RKO (cell line): ENCODE data around the gene CYP2R1.
"Not testable (repeated sequence)": the region's sequence is repeated elsewhere in the genome, so short reads cannot be mapped to it uniquely, and the experiment has no call there.

ENCODE experiments used
- DNase-seq: peaks from one replicate; pipeline ENCODE4 v3.0.0-alpha.2; 2016; ENCODE audit warnings: low spot score

The CYP2R1 gene

GRCh38 chr11:14891143-14892035 lies 642 bp downstream of the CYP2R1 start:
- DNase-seq, result peak; percentile 93

- no peak for DNase-seq
Measured at GRCh38 chr11:14886513-14886912, 5.5 kb downstream of the CYP2R1 start.

GRCh38 chr11:14884667-14885273 lies 7.3 kb downstream of the CYP2R1 start:
- no peak for DNase-seq

GRCh38 chr11:14883683-14884082 lies 8.3 kb downstream of the CYP2R1 start:
- DNase-seq, result not testable (repeated sequence)

GRCh38 chr11:14882196-14882595 lies 9.8 kb downstream of the CYP2R1 start:
- no peak for DNase-seq

GRCh38 chr11:14881576-14882193 lies 10.3 kb downstream of the CYP2R1 start:
- DNase-seq, result no peak

GRCh38 chr11:14875163-14875562 lies 16.9 kb downstream of the CYP2R1 start:
- no peak for DNase-seq

- no peak for DNase-seq
Measured at GRCh38 chr11:14873632-14874031, 18.4 kb downstream of the CYP2R1 start.

- DNase-seq, result no peak
Measured at GRCh38 chr11:14872032-14872431, 20.0 kb downstream of the CYP2R1 start.

GRCh38 chr11:14863775-14864174 lies 28.3 kb downstream of the CYP2R1 start:
- not testable (repeated sequence) for DNase-seq

GRCh38 chr11:14861680-14862079 lies 30.4 kb downstream of the CYP2R1 start:
- DNase-seq, result no peak

GRCh38 chr11:14860511-14860910 lies 31.5 kb downstream of the CYP2R1 start:
- peak; percentile 13 for DNase-seq

GRCh38 chr11:14858404-14858803 lies 33.6 kb downstream of the CYP2R1 start:
- peak; percentile 9 for DNase-seq

GRCh38 chr11:14857621-14858020 lies 34.4 kb downstream of the CYP2R1 start:
- no peak for DNase-seq

- no peak for DNase-seq
Measured at GRCh38 chr11:14855890-14856289, 36.1 kb downstream of the CYP2R1 start.

GRCh38 chr11:14854057-14854456 lies 38.0 kb downstream of the CYP2R1 start:
- no peak for DNase-seq

GRCh38 chr11:14852571-14853177 lies 39.4 kb downstream of the CYP2R1 start:
- no peak for DNase-seq

- no peak for DNase-seq
Measured at GRCh38 chr11:14842002-14842401, 50.0 kb downstream of the CYP2R1 start.

GRCh38 chr11:14835496-14836492 lies 56.2 kb downstream of the CYP2R1 start:
- DNase-seq, result no peak
